ENCODE data around the gene RBKS.

RBKS gene

GRCh38 chr2:27815860-27816438, 74.2 kb downstream of the RBKS start:
- ChIA-PET CTCF (no interaction called here), POLR2A (no interaction called here)
- DNase-seq (ENCODE audit: low read depth, low spot score) = no peak
- no peak for TF ChIP-seq CTCF (IDR thresholded peaks at IDR 0.05; ENCODE audit: insufficient read depth, low read length, missing control alignments)
- H3K4me3 ChIP-seq (ENCODE audit: low read depth, low read length) = no peak overlapping the region

- ChIA-PET CTCF (interaction anchor here (1.3 to 1.9 kb wide), 3 partner anchors 10 to 639 kb away, joined by 3 to 4 read pairs (median 3); no protein-coding TSS in a partner anchor), POLR2A (no interaction called here)
- no peak for DNase-seq (ENCODE audit: low read depth, low spot score)
- no peak overlapping the region for H3K4me3 ChIP-seq (ENCODE audit: low read depth, low read length)
- no peak for TF ChIP-seq CTCF (IDR thresholded peaks at IDR 0.05; ENCODE audit: insufficient read depth, low read length, missing control alignments)
These were observed 75.4 kb downstream of the RBKS start for GRCh38 chr2:27814758-27815157.

GRCh38 chr2:27811768-27812167, 78.4 kb downstream of the RBKS start:
- POLR2A ChIA-PET = no interaction called here

GRCh38 chr2:27810455-27810854, 79.7 kb downstream of the RBKS start:
- H3K4me3 ChIP-seq (ENCODE audit: low read depth, low read length) = no peak overlapping the region
- ChIA-PET POLR2A (interaction anchor here (2.6 kb wide), 1 partner anchor 11 kb away, joined by 11 read pairs; no protein-coding TSS in a partner anchor), CTCF (interaction anchor here (1.0 to 3.2 kb wide), 5 partner anchors 8 to 144 kb away, joined by 3 to 10 read pairs (median 3); no protein-coding TSS in a partner anchor)
- TF ChIP-seq CTCF (IDR thresholded peaks at IDR 0.05; ENCODE audit: insufficient read depth, low read length, missing control alignments) = no peak
- no peak for DNase-seq (ENCODE audit: low read depth, low spot score)

More at GRCh38 chr2:27811768-27812167, 78.4 kb downstream of the RBKS start:
- DNase-seq (ENCODE audit: low read depth, low spot score) = no peak
- no peak overlapping the region for H3K4me3 ChIP-seq (ENCODE audit: low read depth, low read length)
- no peak for TF ChIP-seq CTCF (IDR thresholded peaks at IDR 0.05; ENCODE audit: insufficient read depth, low read length, missing control alignments)
- CTCF ChIA-PET = no interaction called here

- CTCF ChIA-PET = interaction anchor here (1.0 to 3.2 kb wide), 5 partner anchors 9 to 144 kb away, joined by 3 to 10 read pairs (median 3); no protein-coding TSS in a partner anchor
- no peak for TF ChIP-seq CTCF (IDR thresholded peaks at IDR 0.05; ENCODE audit: insufficient read depth, low read length, missing control alignments)
- no peak overlapping the region for H3K4me3 ChIP-seq (ENCODE audit: low read depth, low read length)
- no peak for DNase-seq (ENCODE audit: low read depth, low spot score)
- POLR2A ChIA-PET = interaction anchor here (0.6 to 2.6 kb wide), 3 partner anchors 10 to 32 kb away, joined by 3 to 11 read pairs (median 3); no protein-coding TSS in a partner anchor
These were observed 80.4 kb downstream of the RBKS start for GRCh38 chr2:27809761-27810241.

- no peak for DNase-seq (ENCODE audit: low read depth, low spot score)
- H3K4me3 ChIP-seq (ENCODE audit: low read depth, low read length) = no peak overlapping the region
- TF ChIP-seq CTCF (IDR thresholded peaks at IDR 0.05; ENCODE audit: insufficient read depth, low read length, missing control alignments) = no peak
- CTCF ChIA-PET = interaction anchor here (1.2 to 3.2 kb wide), 2 partner anchors 10 to 47 kb away, joined by 3 to 10 read pairs; no protein-coding TSS in a partner anchor
- POLR2A ChIA-PET = interaction anchor here (2.6 kb wide), 1 partner anchor 9 kb away, joined by 11 read pairs; no protein-coding TSS in a partner anchor
These were observed 81.2 kb downstream of the RBKS start for GRCh38 chr2:27808984-27809383.

All from AG04449 (cell line).